Epidermal melanocyte (primary cell): Measurements from ENCODE around the gene SMPDL3B.
A peak's percentile ranks its signal among the peaks of the same experiment; 100 is the strongest.
"Not testable (repeated sequence)": the region's sequence is repeated elsewhere in the genome, so short reads cannot be mapped to it uniquely, and the experiment has no call there.

Experiments
- DNase-seq: peaks from one replicate; pipeline ENCODE4 v3.0.0; 2011; ENCODE audit warnings: low spot score; ENCODE audit not compliant: insufficient read length

The SMPDL3B gene

GRCh38 chr1:27970401-27970800, 35.6 kb downstream of the SMPDL3B start:
- DNase-seq, result peak; percentile 55

- DNase-seq, result no peak
Measured at GRCh38 chr1:27971674-27972073, 36.9 kb downstream of the SMPDL3B start.

DNA sequence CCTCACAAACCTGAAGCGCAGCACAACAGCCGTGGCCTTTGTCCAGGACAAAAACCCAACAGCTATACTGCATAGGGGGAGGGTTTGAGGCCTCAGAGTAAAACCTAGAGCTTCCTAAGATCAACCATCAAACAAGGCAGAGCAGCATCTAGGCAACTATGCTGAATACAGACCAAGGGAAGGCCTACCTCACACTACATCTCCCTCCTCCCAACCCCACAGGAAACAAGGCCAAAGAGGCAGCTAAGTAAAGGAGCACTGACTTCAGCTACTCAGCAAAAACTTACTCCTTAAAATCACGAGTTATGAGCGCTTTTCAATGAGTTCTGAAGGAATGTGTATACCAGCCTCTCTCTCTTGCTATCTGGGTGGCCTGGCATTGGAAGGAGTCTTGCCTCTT, 37.3 kb downstream of the SMPDL3B start:
- no peak for DNase-seq

DNA sequence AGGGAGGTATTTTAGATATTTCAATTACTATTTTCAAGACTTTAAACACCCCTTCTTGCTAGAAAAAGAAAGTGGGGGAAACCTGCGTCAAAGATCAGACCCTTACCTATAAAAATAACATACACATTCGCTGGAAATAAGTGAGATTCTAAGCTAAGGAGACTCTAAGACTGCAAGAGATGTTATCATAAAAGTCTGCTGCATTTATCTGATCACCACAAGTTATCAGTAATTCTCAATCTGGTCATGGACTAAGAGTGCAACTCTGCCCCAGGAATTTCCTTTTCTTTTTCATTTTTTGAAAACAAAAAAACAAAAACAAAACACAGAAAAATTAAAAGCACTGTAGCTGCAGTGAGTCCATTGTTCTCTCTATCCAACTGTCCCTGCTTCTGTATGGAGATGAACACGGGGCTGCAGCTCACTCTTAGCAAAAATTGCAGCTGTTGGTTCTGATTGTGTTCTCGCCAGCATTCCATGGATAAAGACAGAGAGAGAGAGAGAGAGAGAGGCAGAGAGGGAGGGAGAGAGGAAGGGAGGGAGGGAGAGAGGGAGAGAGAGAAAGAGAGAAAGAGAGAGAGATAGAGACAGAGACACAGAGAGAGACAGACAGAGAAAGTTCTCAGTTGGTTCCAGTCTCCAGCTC, 39.1 kb downstream of the SMPDL3B start:
- no peak for DNase-seq

DNA sequence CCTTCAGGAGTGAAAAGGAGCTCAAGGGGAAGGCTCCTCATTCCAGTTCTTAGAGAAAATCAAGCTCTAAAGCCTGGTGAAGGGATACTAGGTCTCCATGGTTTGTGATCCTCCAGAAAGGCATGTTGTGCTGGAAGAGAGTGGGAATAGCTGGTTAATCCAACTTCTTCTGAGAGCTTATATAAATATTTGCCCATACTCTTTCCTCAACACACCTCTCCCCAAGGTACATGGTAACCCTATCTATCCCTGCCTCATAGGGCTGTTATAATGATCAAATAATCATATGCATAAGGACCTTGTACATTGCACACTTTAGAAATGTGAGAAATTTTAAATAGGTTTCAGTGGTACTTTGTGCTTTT, 39.6 kb downstream of the SMPDL3B start:
- DNase-seq, result no peak

DNA sequence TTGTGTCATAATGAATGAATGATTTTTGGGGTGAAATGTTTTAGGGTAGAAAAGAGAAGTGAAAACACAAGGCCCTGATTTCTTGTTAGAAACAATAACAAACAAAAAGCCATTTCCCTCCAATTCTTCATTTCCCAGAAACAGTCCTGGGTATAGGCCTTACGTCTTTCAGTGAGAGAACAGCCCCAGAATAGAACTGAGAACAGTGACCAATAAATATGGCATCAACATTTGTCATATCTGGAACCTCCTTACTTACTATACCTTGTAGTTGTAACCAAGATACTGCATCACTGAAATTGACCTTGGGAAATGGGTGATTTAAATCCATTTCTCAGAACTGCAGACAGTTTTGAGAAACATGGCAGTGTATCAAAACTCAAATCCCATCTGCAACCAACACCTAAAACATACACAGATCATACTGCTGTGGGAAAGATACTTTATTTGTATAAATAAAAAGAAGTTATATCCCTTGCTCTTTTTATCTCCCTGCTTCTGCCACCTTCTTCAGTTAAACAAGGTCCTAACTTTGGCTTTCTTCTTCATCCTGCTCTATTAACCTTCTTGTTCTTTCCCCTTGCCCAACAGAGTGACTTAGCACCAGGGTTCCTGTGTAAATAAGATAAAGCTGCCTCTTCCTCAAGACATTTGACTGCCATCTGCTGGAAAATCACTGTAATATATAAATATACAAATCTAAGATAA, 44.5 kb downstream of the SMPDL3B start:
- peak; percentile 44 for DNase-seq

GRCh38 chr1:27979859-27980201, 45.0 kb downstream of the SMPDL3B start:
- no peak for DNase-seq

DNA sequence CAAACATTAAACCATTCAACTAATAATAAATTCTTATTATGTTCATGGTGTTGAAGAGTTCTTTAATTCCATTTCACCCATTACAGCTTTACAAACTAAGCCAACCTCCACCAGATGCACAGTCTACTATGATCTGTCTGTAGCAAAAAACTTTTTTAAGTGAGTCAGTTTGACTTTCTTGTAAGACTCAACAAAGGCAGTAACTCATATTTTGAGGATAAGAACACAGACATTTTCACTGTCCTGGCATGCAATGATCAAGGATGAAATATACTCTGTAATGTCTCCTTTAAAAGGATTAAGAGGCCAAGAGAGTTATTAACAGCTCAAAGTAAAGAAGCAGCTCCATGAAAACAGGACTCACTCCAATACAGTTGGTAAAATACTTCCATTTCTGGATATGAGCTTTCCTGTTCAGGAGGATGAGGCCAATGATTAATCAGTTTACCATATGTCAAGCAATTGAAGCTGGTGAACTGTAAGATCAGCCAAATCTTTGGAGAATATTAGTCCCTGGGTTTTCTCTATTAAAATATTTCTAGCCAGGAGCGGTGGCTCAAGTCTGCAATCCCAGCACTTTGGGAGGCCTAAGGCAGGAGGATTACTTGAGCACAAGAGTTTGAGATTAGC, 45.5 kb downstream of the SMPDL3B start:
- DNase-seq, result no peak

DNA sequence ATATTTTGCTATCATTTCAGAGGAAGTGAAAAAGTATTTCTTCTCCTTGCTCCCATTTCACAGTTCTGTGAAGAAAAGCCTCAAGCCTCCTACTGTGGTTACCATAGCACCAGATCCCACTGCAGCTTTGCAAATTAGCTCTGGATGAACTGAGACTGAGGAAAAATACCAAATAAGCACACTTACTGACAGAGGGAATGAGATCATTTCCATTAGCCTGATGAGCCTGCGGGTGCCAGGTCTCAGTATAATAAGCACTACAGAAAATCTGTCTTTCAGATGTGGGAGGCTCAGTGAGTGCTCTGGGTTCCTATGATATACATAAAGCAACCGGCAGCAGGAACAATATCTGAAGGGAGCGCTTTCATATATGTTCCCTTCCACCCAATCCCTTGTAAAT, 46.3 kb downstream of the SMPDL3B start:
- DNase-seq, result no peak

DNA sequence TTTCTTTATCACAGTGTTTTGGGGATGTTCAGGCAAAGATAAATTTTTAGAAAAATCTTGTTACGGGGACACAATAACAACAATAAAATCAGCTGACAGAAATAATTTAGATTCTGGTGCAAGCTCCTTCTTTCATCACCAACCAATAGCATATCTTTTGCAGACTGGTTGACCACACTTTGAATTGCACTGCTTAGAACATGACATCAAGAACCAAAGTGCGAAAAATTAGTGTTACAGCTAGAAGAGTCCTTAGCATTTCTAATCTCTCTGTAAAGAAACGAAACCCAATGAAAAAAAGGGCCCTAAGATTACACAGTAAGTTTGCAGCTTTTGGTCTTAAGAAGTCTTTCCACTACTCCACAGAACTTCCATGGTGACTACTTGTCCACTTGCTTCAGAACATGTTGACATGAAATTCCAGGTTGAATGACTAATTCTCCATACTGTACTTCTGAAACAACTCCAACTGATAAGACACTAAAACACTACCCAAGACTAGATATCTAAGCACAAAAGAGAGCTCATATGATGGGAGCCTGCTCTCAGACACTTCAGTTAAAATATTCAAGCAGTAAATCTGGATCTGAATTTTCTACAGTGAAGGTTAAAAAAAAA, 56.2 kb downstream of the SMPDL3B start:
- no peak for DNase-seq

DNA sequence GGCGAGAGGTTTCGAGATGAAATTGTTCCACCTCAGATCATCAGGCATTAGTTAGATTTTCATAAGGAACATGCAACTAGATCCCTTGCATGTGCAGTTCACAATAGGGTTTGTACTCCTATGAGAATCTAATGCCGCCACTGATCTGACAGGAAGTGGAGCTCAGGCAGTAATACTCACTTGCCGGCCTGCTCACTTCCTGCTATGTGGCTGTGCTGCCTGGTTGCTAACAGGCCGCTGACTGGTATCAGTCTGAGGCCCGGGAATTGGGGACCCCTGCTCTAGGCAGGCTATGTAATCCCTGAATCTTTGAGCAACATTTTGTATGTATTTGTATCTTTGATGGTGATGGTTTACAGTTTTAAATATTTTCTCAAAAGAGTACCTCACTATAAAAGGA, 57.5 kb downstream of the SMPDL3B start:
- DNase-seq, result no peak

DNA sequence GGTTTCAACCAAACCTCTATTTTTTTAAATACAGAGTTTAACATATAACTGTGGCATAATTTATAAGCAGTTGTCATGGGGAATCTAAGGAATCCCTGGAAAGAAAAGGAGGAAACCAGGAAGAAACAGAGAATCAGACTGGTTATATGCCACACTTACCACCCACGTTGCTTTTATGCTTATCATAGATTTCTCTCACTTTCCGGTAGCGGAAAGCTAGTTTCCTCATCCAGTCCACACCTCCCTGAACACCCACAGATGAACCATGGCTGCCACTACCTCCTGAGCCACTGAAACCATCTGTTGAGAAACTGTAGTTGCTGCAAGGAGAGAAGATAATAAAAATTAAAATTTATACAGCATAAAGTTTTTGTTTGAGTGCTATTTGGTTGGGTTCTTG, 58.4 kb downstream of the SMPDL3B start:
- DNase-seq, result no peak

GRCh38 chr1:27994060-27994459, 59.3 kb downstream of the SMPDL3B start:
- no peak for DNase-seq

DNA sequence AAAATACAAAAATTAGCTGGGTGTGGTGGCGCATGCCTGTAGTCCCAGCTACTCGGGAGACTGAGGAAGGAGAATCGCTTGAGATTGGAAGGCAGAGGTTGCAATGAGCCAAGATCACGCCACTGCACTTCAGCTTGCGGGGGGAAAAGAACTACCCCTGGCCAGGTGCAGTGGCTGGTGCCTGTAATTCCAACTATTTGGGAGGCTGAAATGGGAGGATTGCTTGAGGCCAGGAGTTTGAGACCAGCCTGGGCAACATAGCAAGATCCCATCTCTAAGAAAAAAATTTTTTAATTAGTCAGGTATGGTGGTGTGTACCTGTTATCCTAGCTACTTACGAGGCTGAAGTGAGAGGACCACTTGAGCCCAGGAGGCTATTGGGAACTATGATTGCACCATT, 59.7 kb downstream of the SMPDL3B start:
- DNase-seq, result not testable (repeated sequence)

DNA sequence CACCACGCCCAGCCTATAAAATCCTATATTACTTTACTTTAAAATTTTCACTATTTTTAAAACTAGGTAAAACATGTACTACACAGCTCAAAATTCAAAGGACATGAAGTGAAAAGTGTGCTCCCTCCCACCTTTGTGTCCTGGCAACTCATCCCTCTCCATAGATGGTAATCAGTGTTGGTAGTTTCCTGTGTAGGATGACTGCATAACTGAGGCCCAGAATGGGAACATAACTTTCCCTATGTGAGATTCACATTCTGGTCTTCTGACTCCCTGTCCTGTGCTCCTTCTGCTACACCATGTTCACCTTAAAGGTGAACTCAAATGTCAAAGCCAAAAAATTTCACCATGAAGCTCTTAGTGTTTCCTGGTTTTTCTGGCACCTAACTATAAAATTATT, 64.3 kb downstream of the SMPDL3B start:
- no peak for DNase-seq

DNA sequence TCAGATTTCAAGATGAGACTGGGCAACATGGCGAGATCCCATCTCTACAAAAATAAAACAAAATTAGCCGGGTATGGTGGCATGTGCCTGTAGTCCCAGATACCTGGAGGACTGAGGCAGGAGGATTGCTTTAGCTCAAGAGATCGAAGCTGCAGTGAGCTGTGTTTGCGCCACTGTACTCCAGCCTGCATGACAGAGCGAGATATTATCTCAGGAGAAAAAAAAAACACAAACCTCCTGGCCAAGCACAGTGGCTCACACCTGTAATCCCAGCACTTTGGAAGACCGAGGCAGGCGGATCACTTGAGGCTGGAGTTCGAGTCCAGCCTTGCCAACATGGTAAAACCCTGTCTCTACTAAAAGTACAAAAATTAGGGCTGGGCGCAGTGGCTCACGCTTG, 67.8 kb downstream of the SMPDL3B start:
- DNase-seq, result no peak

DNA sequence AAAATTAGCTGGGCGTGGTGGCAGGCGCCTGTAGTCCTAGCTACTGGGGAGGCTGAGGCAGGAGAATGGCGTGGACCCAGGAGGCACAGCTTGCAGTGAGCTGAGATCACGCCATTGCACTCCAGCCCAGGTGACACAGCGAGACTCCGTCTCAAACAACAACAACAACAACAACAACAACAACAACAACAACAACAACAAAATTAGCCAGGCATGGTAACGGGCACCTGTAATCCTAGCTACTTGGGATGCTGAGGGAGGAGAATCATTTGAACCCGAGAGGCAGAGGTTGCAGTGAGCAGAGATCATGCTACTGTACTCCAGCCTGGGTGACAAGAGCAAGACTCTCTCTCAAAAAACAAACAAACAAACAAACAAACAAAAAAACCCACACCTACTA, 68.3 kb downstream of the SMPDL3B start:
- DNase-seq, result not testable (repeated sequence)
